Ammon's horn (tissue), 1 donor: Measurements from ENCODE around the gene TSPAN7.

Experiments used
- DNase-seq: peaks from one replicate; pipeline ENCODE4 v3.0.0-alpha.2; 2016; ENCODE audit warnings: low spot score

TSPAN7 gene

DNA sequence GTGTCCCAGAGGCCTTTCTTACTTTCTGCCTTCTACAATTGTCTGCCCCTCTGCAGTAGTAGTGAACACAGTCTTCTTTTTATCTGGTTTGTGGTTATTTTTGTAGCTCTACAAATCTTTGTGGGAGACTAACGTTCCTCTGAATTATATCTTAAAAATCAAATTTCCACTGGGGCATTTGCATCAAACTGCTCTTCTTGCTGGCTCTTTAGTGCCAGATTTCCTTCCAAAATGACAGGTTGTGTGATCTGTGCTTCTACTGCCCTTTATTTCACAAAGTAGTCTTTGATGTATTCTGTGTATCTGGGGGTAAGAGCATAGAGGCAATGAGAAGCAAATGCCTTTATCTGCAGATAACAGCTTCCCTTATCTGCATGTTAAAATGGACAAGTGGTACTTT is 34.5 kb downstream of the TSPAN7 start:
- DNase-seq: no peak

DNA sequence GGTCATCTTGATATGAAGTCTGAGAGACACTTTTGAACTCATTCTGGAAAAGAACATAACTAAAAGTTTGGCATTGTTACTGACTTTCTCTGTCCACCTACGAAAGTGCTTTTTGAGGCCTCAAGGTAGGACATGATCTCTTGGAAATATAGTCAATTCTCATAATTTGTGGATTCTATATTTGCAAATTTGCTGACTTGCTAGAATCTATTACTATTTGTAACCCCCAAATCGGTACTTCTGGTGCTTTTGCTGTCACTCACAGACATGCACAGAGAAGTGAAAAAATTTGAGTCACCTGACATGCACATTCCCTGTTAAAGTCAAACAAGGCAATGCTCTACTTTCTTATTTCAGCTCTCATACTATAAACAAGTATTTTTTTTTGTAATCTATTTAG is 35.6 kb downstream of the TSPAN7 start:
- DNase-seq: no peak

DNA sequence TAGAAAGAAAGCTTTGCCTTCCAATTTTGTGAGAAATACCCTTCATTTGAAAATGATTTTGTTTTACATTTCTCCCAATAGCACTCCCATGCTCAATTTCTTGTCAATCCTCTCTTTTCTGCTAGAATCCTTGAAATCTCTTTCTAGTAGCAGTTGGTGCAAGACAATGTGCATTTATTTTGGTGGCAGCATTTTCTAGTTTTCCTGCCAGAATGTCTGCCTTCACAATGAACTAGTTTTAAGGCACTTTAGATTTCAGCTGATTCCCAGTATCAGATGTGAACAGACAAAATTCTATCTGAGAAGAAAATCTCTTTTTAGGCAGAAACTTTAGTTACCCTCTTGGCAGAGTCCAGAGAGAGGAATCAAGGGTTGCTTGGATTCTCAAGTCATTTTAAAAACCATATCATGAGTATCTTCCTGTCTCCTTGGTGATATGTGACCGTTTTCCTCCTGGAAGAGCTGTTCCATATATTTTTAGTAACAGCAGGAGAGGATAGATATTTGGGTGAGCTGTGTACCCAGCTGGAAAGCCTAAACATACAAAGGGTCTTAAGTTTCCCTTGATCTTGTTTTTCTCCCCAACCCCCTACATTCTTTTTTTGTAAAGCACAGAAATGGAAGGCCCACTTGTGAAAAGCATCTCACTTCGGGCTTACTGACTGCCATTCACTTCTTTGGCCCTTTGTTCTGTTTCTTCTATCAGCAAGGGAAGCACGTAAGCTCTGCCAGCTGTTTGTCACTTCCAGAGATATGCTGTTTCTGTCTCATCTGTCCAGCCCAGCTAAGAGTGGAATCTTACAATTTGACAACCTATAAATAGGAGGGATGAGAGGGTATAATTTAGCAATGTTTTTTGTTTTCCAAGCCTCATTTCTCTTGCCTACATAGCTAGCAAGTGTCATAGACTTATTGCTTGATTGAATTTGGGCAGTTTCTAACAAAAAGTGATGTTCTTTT is 38.7 kb downstream of the TSPAN7 start:
- peak; percentile 16 for DNase-seq

DNA sequence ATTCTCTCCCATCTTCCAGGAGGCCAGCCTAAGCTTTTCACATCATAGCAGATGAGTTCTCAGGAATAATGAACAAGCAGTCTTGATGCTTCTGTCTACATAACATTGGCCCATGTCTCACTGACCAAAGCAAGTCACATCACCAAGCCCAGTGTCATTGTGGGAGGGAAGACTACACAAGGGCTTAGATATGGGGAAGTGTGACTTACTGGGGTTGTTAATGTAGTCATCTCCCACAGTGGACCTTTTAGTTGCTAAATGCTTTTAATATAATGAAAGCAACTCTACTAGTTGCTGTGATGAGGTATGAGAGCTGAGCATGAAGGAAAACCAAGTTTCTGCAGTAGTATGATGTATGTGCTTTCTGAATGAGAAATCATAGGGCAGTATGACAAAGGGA is 40.5 kb downstream of the TSPAN7 start:
- no peak for DNase-seq

DNA sequence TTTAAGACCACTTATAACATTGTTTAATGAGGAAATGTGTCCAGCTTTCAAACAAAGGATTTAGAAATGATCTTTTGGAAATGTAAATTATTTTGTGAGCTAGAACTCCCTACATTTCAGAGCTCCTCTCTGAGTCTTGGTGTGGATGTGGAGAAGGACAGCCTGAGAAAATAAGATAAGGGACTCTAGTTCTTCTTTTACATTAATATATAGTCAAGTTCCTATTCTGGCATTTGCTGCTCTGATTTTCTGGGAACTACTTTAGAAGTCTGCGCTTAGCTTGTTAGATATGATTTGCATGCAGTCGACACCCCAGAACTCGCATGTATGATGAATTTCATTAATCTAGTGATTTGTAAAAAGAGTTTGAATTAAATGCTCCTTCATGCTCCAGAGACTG is 45.5 kb downstream of the TSPAN7 start:
- no peak for DNase-seq

DNA sequence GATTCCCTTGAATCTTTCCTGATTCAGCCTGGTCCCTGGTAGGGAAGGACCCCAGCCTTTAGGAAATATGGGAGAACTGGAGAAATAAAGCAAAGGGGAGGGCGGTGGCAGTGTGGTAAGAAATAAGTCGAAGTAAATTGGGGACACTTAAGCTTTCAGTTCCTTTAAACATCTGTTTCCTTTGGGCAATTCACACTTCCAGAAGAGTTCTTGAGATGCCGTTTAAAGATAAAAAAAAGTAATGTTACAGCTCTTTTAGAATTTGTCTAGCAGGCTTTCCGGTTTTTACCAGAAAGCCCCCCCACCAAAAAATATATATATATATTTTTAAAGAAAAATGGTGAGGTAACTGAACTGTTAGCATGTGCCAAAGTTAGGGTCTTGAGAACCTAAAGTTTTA is 46.6 kb downstream of the TSPAN7 start:
- DNase-seq: no peak

DNA sequence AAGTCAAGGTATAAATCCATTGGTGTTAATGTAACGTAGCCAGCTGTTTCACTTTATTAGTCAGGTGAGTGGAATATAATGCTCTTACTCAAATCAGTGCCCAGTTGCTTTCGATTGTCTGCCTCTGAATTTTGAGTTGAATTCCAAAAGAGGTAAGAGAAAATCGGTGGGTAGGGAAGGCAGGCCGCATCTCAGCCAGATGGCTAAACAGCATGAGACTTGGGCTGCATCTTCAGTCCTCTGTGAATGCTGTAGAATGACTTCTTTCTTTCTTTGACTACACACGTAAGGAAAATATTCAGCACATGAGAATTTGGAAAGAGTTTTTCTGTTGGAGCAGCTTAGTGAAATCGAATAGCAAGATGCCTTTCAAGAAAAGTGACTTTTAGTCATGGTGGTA is 49.5 kb downstream of the TSPAN7 start:
- no peak for DNase-seq

DNA sequence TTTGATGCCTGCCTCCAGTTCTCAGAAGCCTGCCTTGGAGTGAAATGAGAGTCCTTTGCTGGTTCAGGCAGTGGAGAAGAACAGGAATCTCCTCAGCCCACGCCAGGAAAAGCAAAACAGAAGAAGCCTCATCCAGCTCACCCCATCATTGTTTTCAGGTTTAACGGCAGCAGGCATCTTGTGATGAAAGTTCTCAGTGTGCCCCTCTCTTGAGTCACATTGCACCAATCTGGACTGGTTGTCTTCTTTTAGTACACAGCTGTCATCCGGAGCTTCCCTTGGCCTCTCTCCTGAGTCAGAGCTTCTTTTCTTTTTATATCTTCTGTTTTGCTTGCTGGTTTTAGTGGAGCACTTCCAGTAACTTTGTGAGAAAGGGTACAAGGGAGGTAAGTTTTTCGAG is 50.9 kb downstream of the TSPAN7 start:
- no peak for DNase-seq

DNA sequence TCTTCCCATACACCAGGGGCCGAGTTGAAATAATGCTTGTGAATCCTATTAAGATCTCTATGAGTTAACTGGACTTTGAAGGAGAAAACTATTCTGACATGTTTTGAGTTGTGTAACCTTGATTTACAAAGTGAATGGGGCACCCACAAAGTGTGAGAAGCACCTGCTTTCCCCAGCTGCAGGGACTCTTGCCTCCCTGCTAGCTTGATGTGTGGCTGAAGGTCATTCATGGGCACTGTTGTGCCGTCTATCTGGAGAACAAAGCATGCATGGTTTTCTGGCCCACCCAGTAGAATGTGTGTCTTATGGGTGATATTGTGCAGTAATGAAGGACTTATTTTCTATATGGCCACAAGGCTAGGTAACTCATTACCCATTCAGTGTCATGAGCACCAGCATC is 53.1 kb downstream of the TSPAN7 start:
- DNase-seq: no peak

DNA sequence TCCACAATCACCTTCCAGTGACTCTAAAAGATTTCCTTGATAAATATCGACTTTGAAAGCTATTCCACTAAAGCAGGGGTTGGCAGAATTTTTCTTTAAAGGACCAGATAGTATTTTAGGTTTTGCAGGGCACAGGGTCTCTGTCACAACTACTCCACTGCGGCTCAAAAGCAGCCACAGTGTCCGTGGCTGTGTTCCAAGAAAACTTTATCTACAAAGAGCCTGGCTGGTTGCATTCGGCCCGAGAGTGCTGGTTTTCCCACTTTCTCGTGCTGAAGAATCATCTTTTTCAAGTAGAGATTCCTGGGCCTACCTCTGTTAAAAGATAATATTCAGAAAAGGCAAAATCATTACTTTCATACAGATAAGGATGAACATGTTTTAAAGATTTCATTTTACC is 55.6 kb downstream of the TSPAN7 start:
- DNase-seq: no peak

DNA sequence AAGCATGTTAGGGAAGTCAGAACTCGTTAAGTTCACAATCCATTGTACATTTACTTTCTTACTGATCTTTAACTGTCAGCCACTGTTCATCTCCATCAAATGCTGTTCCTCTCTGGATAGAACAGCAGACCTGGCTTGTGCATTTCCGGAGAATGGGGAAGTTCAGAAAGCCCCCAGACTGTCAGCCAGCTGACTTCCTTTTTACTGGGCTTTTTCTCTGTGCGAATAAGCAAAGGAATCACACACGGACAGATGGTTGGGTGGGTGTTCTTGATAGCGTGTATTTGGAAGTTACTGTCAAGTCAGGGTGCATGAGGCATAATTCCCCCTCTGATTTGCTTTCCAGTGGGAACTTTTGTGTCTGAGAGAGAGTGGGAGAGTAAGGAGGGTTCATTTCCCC is 56.8 kb downstream of the TSPAN7 start:
- DNase-seq: peak; percentile 19

DNA sequence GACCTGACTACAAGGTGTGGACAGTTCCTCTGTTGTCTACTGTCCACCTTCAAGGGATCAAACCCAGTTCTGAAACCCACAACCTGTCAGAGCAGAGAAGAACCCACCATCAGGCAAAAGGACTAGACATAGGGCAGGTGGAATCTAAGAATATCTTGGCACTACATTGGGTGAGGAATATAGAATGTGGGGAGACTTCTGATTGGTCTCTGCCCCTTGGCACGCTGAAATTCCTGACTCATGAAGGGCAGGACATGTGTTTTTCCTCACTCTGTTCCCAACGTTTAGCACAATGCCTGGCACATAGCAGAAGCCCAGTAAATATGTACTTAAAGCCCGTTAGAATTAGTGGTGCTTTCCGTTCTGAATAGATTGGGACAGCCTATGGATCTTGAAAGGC is 59.3 kb downstream of the TSPAN7 start:
- no peak for DNase-seq

DNA sequence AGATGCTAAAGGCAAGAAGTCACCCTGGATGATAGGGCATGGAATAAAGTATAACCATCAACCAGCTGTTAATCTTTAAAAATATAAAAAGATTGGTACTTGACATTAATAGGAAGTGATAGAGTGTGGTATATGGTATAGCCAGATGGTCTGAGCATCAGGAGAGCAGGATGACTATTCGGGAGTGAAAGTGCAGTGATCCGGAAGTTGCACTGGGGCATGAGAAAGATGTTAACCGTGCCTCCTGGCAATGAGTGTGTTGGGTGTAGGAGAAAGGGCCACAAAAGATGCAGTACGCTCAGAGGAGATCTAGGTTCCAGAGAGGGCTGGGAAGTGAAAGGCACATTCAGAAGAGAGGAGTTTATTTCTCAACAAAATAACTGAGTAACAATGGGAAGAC is 65.0 kb downstream of the TSPAN7 start:
- DNase-seq: no peak

DNA sequence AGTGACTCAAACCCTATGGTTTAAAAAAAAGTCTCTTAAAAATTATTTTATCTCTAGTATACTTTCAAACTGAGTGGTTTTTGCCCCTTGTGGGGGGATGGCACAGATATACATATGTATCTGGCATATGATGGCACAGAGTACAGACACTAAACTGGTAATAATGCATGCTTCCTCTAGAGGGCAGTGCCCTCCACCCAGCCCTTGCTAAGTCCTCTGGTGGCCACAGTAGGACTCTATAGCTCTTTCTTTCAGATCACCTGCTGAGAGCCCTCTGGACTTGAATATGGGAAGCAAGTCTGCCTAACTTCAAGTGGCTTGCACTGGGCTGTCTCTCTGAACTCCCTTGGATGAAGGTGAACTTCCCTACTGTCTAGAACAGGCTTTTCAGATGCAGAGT is 66.3 kb downstream of the TSPAN7 start:
- no peak for DNase-seq

DNA sequence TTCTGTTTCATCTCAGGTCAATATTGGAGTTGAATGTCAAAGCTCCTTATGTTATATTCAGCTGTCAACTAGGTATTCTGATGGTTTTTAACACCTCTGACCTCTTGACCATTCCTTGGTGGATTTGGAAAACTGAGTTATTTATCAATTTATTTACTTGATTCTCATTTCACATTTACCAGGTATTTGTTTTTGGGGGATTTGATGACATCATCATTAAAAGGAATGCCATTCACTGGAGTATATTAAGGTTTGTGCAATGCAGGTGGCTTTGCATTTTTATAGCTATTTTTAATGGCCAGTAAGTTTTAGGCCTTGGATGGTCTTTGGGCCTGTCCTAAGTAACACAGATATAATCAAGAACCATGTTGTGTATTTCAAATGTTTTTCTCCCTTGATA is 67.2 kb downstream of the TSPAN7 start:
- DNase-seq: no peak

DNA sequence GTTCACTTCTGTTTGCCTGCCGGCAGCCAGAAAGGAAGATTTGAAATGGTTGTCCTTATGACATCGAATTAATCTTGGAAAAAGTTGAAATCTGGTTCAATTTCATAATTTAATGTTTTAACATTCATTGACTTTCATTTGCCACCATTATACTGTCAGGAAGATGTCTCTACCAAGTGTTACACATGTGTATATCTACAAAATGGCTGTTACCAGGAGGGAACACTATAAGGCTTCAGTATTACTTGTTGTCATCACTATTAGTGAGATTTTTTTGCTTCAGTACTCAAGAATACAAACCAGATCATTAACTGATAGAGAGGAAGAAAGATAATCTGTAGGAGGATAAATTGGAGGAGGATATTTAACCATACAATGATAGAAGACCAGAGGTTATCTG is 71.2 kb downstream of the TSPAN7 start:
- DNase-seq: no peak

DNA sequence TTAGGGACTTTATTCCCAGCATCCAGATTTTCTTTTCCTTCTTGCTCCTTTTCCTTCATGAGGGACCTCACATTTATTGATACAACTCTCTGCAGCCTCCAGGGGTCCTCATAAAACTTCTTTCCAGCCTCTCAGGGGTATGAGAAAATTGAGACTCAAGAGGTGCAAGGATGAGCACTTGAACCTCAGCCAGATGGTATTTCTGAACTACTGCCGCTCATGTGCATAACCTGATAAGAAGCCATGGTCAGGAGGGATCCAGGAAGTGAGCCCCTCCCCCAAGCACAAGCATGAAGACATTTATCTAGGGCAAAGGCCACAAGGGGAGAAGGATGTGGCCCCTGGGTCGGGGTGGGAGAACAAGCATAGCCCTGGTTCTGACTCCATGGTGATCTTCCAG is 73.3 kb downstream of the TSPAN7 start:
- DNase-seq: no peak

DNA sequence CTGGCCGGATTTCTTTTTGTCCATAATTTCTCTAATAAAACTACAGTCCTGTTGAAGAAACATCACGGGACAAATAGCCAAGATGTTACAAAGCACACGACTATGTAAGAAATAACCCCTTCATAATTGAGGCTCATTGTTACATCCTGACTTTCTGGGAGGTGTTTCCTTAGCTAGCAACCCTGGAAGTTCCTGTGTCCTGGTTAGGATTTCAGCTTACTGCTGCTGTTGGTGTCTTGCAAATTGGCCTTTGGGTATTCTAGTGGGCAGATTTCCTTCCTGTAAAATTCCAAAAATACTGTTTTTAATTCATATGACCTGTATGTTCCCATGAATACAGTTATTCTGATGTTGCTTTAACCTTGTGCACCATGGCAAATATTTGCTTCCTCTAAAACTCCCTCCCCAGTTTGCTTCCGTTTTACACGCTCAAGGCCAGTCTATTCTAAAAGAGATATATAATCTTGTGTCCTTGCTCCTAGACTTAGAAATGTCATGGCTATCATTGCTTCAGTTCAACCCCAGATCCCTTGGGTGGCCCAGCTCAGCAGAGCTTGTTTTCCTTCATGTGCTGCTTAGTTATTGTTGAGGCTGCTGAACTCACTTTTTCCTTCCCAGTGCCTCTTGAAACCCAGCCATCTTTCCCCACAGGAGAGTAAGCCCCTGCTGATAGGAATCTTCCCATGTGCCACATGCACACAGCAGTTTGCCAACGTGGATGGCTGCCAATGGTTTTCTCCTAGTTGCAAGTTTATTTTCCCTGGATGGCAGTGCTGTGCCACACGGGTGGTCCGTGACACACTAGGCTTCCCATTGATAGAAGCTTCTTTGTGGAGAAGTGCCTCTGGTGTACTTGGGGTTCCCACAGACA is 75.8 kb downstream of the TSPAN7 start:
- peak; percentile 5 for DNase-seq

DNA sequence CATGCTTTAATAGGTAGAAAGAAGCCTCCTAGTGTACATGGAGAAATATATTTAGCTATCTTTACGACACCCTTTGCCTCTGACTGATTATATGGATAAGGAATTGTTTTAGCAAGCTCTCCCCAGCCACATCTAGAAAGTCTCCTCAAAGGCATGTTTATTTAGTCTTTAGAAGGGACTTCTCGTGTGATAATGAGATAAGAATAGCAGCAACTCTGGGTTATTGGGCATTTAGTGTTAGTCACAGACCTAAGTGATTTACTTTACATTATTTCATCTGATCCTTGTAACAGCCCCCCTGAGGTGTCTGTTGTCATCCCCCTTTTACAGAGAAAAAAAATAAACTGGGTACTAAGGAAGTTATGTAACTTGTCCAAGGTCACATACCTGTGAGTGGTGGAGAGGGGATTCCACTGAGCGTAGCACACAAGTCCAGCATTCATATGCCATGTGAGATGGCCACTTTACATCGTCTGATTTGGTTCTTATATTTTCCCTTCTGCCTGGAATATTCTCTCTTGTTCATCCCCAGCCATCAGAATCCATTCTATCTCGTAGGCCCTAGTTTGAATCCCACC is 77.7 kb downstream of the TSPAN7 start:
- DNase-seq: no peak

DNA sequence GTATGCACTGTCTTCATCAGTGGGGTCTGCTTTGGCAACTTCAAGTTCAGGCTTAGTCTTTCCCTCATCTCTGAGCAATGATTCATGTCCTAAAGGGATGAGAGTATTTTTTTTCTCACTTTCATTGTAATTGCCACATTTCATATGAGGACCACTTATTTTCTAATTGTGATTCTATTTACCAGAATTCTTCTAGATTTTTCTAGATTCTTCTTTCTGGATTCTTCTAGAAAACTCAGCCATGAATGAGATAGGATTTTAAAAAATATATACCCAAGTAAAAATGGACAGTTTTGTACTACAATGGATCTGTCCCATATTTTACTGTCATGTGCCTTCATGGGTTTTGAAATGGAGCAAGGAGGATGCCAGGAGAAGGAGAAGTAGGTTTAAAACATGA is 78.4 kb downstream of the TSPAN7 start:
- DNase-seq: no peak

DNA sequence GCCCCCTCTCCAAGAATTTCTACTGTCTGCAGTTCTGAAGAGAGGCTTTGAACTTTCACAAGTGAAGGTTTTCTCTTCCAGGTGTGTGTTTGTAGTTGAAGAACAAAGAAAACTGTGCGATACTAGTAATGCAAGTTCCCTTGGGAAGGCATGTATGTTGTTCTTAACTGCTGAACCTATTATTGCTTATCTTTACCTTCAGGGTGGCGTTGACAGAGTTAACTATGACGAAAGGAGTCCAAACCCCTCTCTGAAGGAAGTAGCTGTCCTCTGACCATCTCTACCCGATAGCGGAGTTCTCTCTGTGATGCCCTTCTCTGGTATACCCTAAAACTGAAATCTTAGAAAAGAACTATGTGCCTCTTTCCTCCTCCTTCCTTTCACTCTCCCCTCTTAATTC is 79.9 kb downstream of the TSPAN7 start:
- DNase-seq: no peak

DNA sequence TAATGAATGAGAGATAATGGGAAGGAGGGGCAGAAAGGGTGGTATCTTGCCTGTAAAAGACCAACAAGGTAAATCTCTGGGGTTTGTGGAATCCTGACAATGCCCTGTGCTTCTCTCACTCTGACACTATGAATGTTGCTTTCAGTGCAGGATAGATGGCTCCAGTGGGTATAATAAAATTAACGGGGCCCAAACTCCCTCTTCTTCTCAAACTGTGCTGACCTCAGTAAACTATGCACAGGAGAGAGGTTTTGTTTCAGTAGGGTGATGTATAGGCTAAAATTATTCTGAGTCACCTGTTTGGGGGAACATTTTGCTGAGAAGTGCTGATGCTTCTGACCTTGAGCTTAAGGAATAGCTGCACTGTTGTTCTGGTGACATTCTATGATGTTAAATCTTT is 82.6 kb downstream of the TSPAN7 start:
- DNase-seq: no peak

DNA sequence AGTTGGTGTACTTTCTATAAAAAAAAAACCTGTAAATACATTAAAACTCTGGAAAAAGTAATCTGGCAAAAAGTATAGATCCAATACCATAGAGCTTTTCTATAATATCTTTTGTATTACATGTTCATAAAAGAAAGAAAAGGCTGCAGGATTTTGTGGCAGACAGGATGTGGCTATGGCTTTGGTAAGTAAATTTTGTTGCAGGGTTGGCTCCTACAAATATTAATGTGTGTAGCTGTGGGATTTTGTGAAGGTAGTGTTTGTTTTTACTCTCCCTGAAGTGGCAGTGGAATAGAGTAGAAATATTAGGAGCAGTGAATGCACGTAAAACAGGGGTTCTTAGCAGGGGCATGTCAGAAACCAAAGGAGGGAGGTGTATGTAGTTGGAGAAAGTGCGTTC is 84.8 kb downstream of the TSPAN7 start:
- no peak for DNase-seq
